Smooth muscle cell (in vitro differentiated cells): Measurements from ENCODE around the gene C11orf24. TPM values are rescaled to one million over a fixed set of nuclear protein-coding genes. Genes with fewer than 3 reads are reported as not detected.

Experiments
- DNase-seq: peaks from one replicate; lab custom pipeline; 2025; ENCODE audit not compliant: unreplicated experiment; lab: John Stamatoyannopoulos, UW
- H2AFZ ChIP-seq: fragments of 200-600 bp; sonication (generic); 2 replicates; pipeline ENCODE4 v1.6.0; 2016; ENCODE audit warnings: antibody characterized with exemption, low read depth, mild to moderate bottlenecking
- H3F3A ChIP-seq: fragments of 200-600 bp; sonication (generic); 2 replicates; pipeline ENCODE4 v1.6.0; 2017; ENCODE audit warnings: antibody characterized with exemption, low read depth
- H3K27ac ChIP-seq: fragments of 200-600 bp; sonication (generic); 2 replicates; pipeline ENCODE4 v1.5.1; 2016; ENCODE audit warnings: low read depth, mild to moderate bottlenecking
- H3K27me3 ChIP-seq: fragments of 200-600 bp; sonication (generic); 2 replicates; pipeline ENCODE4 v1.6.1; 2016; ENCODE audit warnings: low read depth, mild to moderate bottlenecking
- H3K36me3 ChIP-seq: fragments of 200-600 bp; sonication (generic); 2 replicates; pipeline ENCODE4 v1.5.1; 2016; ENCODE audit warnings: low read depth
- H3K4me1 ChIP-seq: fragments of 200-600 bp; sonication (generic); 2 replicates; pipeline ENCODE4 v1.5.1; 2016; ENCODE audit warnings: low read depth
- H3K4me2 ChIP-seq: fragments of 200-600 bp; sonication (generic); 2 replicates; pipeline ENCODE4 v1.6.0; 2016; ENCODE audit warnings: mild to moderate bottlenecking
- H3K4me3 ChIP-seq: fragments of 200-600 bp; sonication (generic); 2 replicates; pipeline ENCODE4 v1.5.1; 2016; ENCODE audit warnings: mild to moderate bottlenecking
- H3K79me2 ChIP-seq: fragments of 200-600 bp; sonication (generic); 2 replicates; pipeline ENCODE4 v1.6.0; 2016; ENCODE audit warnings: low read depth, mild to moderate bottlenecking
- H3K9ac ChIP-seq: fragments of 200-600 bp; sonication (generic); 2 replicates; pipeline ENCODE4 v1.6.0; 2016; ENCODE audit warnings: low read depth
- H3K9me3 ChIP-seq: fragments of 200-600 bp; sonication (generic); replicated peaks from 2 replicates; pipeline ENCODE4 v1.5.1; 2016; ENCODE audit warnings: low read depth
- H4K20me1 ChIP-seq: fragments of 200-600 bp; sonication (generic); 2 replicates; pipeline ENCODE4 v1.6.0; 2016; ENCODE audit warnings: low read depth
- CTCF ChIP-seq: fragments of 200-600 bp; sonication (generic); IDR thresholded peaks from 2 replicates; pipeline ENCODE4 v1.5.1; 2017; ENCODE audit warnings: borderline replicate concordance, mild to moderate bottlenecking, antibody characterized with exemption; ENCODE audit not compliant: insufficient read depth, poor library complexity, severe bottlenecking
- WGBS: methylation state at CpG from one replicate; pipeline ENCODE4 v1.1.7; 2016; ENCODE audit warnings: low lambda C conversion rate; 5-methylcytosine and 5-hydroxymethylcytosine counted together
- polyA plus RNA-seq: library from polyadenylated mRNA; unstranded; fragments of >200 nt; fragmentation: Nextera tagmentation; extraction: Ambion mirVana; gene quantifications from 2 replicates; pipeline ENCODE4 v1.2.1, GENCODE V29; 2016
- total RNA-seq: library from RNA; depleted of rRNA; stranded (reverse); fragments of >200 nt; gene quantifications from 2 replicates; pipeline ENCODE4 v1.2.3, GENCODE V29; 2014

The C11orf24 gene
- total and polyA plus RNA-seq, 2 experiments from 2014 or later = 58.1 to 97.5 TPM

GRCh38 chr11:68259122-68259959 lies 12.4 kb downstream of the C11orf24 start:
- Histone ChIP-seq H3K4me1 (no peaks in the 10 kb centered on the region), H3K9ac (no peak overlapping the region), H3K9me3 (no peaks in the 10 kb centered on the region), H2AFZ (no peak overlapping the region), H3K4me2 (no peak overlapping the region), H3F3A (peaks cover 2% of the 10 kb centered on the region), H4K20me1 (peaks cover 9% of the 10 kb centered on the region), H3K27ac (no peak overlapping the region), H3K79me2 (no peaks in the 10 kb centered on the region), H3K36me3 (no peaks in the 10 kb centered on the region), H3K4me3 (no peak overlapping the region), H3K27me3 (no peaks in the 10 kb centered on the region)
- 91% methylated on average over 15 of the region's 15 CpGs for WGBS
- no peak for DNase-seq
- no peak for TF ChIP-seq CTCF

GRCh38 chr11:68258363-68258765 lies 13.4 kb downstream of the C11orf24 start:
- TF ChIP-seq CTCF = no peak
- peaks cover 3% of the 10 kb centered on the region for H4K20me1 ChIP-seq
- no peaks in the 10 kb centered on the region for H3K27me3 ChIP-seq
- WGBS = 95% methylated on average over 12 of the region's 13 CpGs
- no peaks in the 10 kb centered on the region for H3K36me3 ChIP-seq
- H3K4me2 ChIP-seq = no peak overlapping the region
- DNase-seq = no peak
- no peaks in the 10 kb centered on the region for H3K4me1 ChIP-seq
- H3K9ac ChIP-seq = no peak overlapping the region
- no peak overlapping the region for H3K4me3 ChIP-seq
- H3K27ac ChIP-seq = no peak overlapping the region
- H2AFZ ChIP-seq = no peak overlapping the region
- peaks cover 2% of the 10 kb centered on the region for H3F3A ChIP-seq
- H3K9me3 ChIP-seq = no peaks in the 10 kb centered on the region
- H3K79me2 ChIP-seq = no peaks in the 10 kb centered on the region

GRCh38 chr11:68257477-68258362 lies 14.1 kb downstream of the C11orf24 start:
- no peak overlapping the region for H3K4me3 ChIP-seq
- peak; percentile 87 for TF ChIP-seq CTCF

More at GRCh38 chr11:68257477-68258362, 14.1 kb downstream of the C11orf24 start:
- Histone ChIP-seq H4K20me1 (no peaks in the 10 kb centered on the region), H3K9ac (no peak overlapping the region), H3K79me2 (no peaks in the 10 kb centered on the region), H3K27ac (no peak overlapping the region), H3K36me3 (no peaks in the 10 kb centered on the region), H3F3A (peaks cover 2% of the 10 kb centered on the region), H3K4me1 (no peaks in the 10 kb centered on the region), H3K4me2 (peak overlapping the region; percentile 72), H2AFZ (no peak overlapping the region), H3K27me3 (no peaks in the 10 kb centered on the region), H3K9me3 (no peaks in the 10 kb centered on the region)
- peak; percentile 85 for DNase-seq
- WGBS = 49% methylated on average over 22 of the region's 22 CpGs
